ENCODE data around the gene MYH4. TPM values are rescaled to one million over a fixed set of nuclear protein-coding genes. Genes with fewer than 3 reads are reported as not detected.
A peak's percentile ranks its signal among the peaks of the same experiment; 100 is the strongest.

The MYH4 gene
- total and polyA plus RNA-seq, 2 of the 13 experiments (the other 11 are each of a cell fraction or from before 2014, with no cell fraction given) = 0.01 to 0.02 TPM

DNA sequence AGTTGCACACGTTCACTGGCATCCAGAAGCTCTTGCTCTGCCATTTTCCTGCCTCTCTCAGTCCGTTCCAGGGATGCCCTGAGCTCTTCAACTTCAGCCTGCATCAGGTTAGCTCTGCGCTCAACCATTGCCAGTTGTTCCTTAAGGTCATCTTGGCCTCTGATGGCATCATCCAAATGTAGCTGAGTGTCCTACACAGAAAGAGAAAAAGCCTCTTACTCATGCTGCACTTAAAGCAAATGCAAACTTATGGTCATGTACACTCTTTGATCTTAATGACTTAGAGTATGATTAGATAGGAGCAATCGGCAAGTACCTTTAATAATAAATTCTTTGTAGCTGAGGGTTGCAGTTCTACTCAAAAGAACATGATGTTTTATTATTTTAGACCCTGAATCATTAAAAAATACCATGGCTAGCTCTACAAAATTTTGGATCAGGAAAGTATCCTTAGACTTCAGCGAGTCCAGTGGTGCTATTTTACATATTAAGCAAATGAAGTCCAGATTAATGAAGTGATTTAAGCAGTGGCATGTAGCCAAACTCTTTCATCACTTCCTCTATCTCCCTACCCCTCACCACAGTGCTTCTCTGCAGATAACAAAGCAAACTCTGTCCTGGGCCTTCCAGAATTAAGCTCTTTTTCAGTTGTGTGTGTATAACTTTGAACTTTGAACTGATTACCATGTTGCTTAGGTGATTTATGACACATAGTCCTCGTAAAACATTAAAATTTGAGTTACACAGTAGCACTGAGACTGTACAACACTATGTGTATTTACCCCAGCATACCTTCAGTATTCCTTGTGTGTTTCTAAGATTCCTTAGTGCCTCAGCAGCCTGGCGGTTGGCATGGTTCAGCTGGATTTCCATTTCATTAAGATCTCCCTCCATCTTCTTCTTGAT, 22.1 kb downstream of the MYH4 start (continued):
- no peak for TF ChIP-seq ZNF788 (CRISPR knock-in tag; IDR thresholded peaks at IDR 0.05; ENCODE audit: borderline replicate concordance)
- peak; percentile 71 for TF ChIP-seq KDM6A (CRISPR knock-in tag; IDR thresholded peaks at IDR 0.05; ENCODE audit: low read depth)
- TF ChIP-seq SMAD9 (CRISPR knock-in tag; IDR thresholded peaks at IDR 0.05) = no peak
- TF ChIP-seq FOXA3 (CRISPR knock-in tag; IDR thresholded peaks at IDR 0.05) = peak; percentile 61
- TF ChIP-seq, protein P1, sequence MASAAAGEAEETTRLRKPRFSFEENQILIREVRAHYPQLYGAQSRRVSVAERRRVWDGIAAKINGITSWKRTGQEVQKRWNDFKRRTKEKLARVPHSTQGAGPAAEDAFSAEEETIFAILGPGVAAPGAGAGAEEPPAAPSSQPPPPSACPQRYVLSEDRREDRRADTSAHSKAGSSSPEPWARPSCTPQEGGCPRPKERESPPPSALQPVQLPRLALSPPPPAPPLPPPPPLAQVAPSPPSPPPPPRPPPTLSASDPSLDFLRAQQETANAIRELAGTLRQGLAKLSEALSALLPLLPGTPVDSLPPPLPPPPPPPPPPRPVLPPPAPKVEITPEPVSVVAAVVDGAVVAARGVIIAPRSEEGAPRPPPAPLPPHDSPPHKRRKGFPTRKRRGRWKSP (CRISPR knock-in tag; IDR thresholded peaks at IDR 0.05) = no peak
- TF ChIP-seq TOE1 (CRISPR knock-in tag; IDR thresholded peaks at IDR 0.05) = no peak
- peak; percentile 73 for TF ChIP-seq RXRB (CRISPR knock-in tag; IDR thresholded peaks at IDR 0.05; ENCODE audit: borderline replicate concordance)
- TF ChIP-seq, protein P2, sequence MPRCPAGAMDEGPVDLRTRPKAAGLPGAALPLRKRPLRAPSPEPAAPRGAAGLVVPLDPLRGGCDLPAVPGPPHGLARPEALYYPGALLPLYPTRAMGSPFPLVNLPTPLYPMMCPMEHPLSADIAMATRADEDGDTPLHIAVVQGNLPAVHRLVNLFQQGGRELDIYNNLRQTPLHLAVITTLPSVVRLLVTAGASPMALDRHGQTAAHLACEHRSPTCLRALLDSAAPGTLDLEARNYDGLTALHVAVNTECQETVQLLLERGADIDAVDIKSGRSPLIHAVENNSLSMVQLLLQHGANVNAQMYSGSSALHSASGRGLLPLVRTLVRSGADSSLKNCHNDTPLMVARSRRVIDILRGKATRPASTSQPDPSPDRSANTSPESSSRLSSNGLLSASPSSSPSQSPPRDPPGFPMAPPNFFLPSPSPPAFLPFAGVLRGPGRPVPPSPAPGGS (CRISPR knock-in tag; IDR thresholded peaks at IDR 0.05) = no peak
- TF ChIP-seq, protein P3, sequence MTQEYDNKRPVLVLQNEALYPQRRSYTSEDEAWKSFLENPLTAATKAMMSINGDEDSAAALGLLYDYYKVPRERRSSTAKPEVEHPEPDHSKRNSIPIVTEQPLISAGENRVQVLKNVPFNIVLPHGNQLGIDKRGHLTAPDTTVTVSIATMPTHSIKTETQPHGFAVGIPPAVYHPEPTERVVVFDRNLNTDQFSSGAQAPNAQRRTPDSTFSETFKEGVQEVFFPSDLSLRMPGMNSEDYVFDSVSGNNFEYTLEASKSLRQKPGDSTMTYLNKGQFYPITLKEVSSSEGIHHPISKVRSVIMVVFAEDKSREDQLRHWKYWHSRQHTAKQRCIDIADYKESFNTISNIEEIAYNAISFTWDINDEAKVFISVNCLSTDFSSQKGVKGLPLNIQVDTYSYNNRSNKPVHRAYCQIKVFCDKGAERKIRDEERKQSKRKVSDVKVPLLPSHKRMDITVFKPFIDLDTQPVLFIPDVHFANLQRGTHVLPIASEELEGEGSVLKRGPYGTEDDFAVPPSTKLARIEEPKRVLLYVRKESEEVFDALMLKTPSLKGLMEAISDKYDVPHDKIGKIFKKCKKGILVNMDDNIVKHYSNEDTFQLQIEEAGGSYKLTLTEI (CRISPR knock-in tag; conservative IDR thresholded peaks at IDR 0.05) = no peak
- TF ChIP-seq JARID2 (CRISPR knock-in tag; IDR thresholded peaks at IDR 0.05; ENCODE audit: insufficient replicate concordance) = no peak
- no peak for TF ChIP-seq NFRKB (IDR thresholded peaks at IDR 0.05)
- TF ChIP-seq, protein P4, sequence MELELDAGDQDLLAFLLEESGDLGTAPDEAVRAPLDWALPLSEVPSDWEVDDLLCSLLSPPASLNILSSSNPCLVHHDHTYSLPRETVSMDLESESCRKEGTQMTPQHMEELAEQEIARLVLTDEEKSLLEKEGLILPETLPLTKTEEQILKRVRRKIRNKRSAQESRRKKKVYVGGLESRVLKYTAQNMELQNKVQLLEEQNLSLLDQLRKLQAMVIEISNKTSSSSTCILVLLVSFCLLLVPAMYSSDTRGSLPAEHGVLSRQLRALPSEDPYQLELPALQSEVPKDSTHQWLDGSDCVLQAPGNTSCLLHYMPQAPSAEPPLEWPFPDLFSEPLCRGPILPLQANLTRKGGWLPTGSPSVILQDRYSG (CRISPR knock-in tag; IDR thresholded peaks at IDR 0.05) = no peak
- no peak for TF ChIP-seq CREB1 (IDR thresholded peaks at IDR 0.05)
- peak; percentile 79; the same call in 1 of the 2 replicates for TF ChIP-seq CREB1 (CRISPR knock-in tag; IDR thresholded peaks at IDR 0.05)
- TF ChIP-seq, protein P5, sequence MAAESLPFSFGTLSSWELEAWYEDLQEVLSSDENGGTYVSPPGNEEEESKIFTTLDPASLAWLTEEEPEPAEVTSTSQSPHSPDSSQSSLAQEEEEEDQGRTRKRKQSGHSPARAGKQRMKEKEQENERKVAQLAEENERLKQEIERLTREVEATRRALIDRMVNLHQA (CRISPR knock-in tag; IDR thresholded peaks at IDR 0.05) = no peak
- TF ChIP-seq HNF4A (CRISPR knock-in tag; IDR thresholded peaks at IDR 0.05) = peak; percentile 92
- no peak for TF ChIP-seq IKZF4 (CRISPR knock-in tag; IDR thresholded peaks at IDR 0.05; ENCODE audit: borderline replicate concordance, low read depth, not compliant biosample characterization)
- TF ChIP-seq, protein P6, sequence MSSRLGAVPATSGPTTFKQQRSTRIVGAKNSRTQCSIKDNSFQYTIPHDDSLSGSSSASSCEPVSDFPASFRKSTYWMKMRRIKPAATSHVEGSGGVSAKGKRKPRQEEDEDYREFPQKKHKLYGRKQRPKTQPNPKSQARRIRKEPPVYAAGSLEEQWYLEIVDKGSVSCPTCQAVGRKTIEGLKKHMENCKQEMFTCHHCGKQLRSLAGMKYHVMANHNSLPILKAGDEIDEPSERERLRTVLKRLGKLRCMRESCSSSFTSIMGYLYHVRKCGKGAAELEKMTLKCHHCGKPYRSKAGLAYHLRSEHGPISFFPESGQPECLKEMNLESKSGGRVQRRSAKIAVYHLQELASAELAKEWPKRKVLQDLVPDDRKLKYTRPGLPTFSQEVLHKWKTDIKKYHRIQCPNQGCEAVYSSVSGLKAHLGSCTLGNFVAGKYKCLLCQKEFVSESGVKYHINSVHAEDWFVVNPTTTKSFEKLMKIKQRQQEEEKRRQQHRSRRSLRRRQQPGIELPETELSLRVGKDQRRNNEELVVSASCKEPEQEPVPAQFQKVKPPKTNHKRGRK (CRISPR knock-in tag; IDR thresholded peaks at IDR 0.05) = no peak
- TF ChIP-seq, protein P7, sequence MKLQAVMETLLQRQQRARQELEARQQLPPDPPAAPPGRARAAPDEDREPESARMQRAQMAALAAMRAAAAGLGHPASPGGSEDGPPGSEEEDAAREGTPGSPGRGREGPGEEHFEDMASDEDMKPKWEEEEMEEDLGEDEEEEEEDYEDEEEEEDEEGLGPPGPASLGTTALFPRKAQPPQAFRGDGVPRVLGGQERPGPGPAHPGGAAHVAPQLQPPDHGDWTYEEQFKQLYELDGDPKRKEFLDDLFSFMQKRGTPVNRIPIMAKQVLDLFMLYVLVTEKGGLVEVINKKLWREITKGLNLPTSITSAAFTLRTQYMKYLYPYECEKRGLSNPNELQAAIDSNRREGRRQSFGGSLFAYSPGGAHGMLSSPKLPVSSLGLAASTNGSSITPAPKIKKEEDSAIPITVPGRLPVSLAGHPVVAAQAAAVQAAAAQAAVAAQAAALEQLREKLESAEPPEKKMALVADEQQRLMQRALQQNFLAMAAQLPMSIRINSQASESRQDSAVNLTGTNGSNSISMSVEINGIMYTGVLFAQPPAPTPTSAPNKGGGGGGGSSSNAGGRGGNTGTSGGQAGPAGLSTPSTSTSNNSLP (IDR thresholded peaks at IDR 0.05; ENCODE audit: low read depth, low read length) = peak; percentile 83
- TF ChIP-seq ZBTB38 (CRISPR knock-in tag; IDR thresholded peaks at IDR 0.05) = no peak
